ENCODE data around the gene ENTPD6. TPM values are rescaled to one million over a fixed set of nuclear protein-coding genes. Genes with fewer than 3 reads are reported as not detected.

The ENTPD6 gene
- polyA plus RNA-seq, 1 donor from 2014 or later, result 143 TPM

GRCh38 chr20:25209911-25210310 lies 14.4 kb downstream of the ENTPD6 start:
- H3F3A ChIP-seq (ENCODE audit: insufficient read depth, low read length, poor library complexity, severe bottlenecking), result no peaks in the 10 kb centered on the region
- TF ChIP-seq EZH2 (IDR thresholded peaks at IDR 0.05; ENCODE audit: borderline replicate concordance, insufficient read depth, low read length, poor library complexity, severe bottlenecking) (no peak), RAD21 (conservative IDR thresholded peaks at IDR 0.05) (no peak), SMC3 (conservative IDR thresholded peaks at IDR 0.05; ENCODE audit: poor library complexity) (no peak), TAF1 (IDR thresholded peaks at IDR 0.05; ENCODE audit: low read depth) (no peak), POLR2AphosphoS5 (IDR thresholded peaks at IDR 0.05) (no peak), EP300 (conservative IDR thresholded peaks at IDR 0.05; ENCODE audit: poor library complexity, severe bottlenecking) (no peak)
- TF ChIP-seq, protein P1, sequence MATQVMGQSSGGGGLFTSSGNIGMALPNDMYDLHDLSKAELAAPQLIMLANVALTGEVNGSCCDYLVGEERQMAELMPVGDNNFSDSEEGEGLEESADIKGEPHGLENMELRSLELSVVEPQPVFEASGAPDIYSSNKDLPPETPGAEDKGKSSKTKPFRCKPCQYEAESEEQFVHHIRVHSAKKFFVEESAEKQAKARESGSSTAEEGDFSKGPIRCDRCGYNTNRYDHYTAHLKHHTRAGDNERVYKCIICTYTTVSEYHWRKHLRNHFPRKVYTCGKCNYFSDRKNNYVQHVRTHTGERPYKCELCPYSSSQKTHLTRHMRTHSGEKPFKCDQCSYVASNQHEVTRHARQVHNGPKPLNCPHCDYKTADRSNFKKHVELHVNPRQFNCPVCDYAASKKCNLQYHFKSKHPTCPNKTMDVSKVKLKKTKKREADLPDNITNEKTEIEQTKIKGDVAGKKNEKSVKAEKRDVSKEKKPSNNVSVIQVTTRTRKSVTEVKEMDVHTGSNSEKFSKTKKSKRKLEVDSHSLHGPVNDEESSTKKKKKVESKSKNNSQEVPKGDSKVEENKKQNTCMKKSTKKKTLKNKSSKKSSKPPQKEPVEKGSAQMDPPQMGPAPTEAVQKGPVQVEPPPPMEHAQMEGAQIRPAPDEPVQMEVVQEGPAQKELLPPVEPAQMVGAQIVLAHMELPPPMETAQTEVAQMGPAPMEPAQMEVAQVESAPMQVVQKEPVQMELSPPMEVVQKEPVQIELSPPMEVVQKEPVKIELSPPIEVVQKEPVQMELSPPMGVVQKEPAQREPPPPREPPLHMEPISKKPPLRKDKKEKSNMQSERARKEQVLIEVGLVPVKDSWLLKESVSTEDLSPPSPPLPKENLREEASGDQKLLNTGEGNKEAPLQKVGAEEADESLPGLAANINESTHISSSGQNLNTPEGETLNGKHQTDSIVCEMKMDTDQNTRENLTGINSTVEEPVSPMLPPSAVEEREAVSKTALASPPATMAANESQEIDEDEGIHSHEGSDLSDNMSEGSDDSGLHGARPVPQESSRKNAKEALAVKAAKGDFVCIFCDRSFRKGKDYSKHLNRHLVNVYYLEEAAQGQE (IDR thresholded peaks at IDR 0.05; ENCODE audit: borderline replicate concordance), result no peak
- TF ChIP-seq, protein P2, sequence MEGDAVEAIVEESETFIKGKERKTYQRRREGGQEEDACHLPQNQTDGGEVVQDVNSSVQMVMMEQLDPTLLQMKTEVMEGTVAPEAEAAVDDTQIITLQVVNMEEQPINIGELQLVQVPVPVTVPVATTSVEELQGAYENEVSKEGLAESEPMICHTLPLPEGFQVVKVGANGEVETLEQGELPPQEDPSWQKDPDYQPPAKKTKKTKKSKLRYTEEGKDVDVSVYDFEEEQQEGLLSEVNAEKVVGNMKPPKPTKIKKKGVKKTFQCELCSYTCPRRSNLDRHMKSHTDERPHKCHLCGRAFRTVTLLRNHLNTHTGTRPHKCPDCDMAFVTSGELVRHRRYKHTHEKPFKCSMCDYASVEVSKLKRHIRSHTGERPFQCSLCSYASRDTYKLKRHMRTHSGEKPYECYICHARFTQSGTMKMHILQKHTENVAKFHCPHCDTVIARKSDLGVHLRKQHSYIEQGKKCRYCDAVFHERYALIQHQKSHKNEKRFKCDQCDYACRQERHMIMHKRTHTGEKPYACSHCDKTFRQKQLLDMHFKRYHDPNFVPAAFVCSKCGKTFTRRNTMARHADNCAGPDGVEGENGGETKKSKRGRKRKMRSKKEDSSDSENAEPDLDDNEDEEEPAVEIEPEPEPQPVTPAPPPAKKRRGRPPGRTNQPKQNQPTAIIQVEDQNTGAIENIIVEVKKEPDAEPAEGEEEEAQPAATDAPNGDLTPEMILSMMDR (IDR thresholded peaks at IDR 0.05; ENCODE audit: poor library complexity, severe bottlenecking), result no peak

GRCh38 chr20:25211273-25211672 lies 15.8 kb downstream of the ENTPD6 start:
- no peak overlapping the region for H3K9ac ChIP-seq (ENCODE audit: low read length)
- no peaks in the 10 kb centered on the region for H3K9me3 ChIP-seq (ENCODE audit: low read length)
- no peak overlapping the region for H3K27ac ChIP-seq (ENCODE audit: low read length)
- H3K9me2 ChIP-seq (ENCODE audit: insufficient read depth, low read length), result no peaks in the 10 kb centered on the region
- no peaks in the 10 kb centered on the region for H3K79me2 ChIP-seq (replicated peaks; ENCODE audit: insufficient read depth, low read length)
- H3K27me3 ChIP-seq (ENCODE audit: insufficient read depth, low read depth, low read length), result no peaks in the 10 kb centered on the region
- no peak overlapping the region for H3K4me3 ChIP-seq (ENCODE audit: low read length)
- H3K4me2 ChIP-seq (ENCODE audit: low read length), result no peak overlapping the region
- TF ChIP-seq, protein P1 (IDR thresholded peaks at IDR 0.05; ENCODE audit: borderline replicate concordance), result no peak
- TF ChIP-seq EZH2 (IDR thresholded peaks at IDR 0.05; ENCODE audit: borderline replicate concordance, insufficient read depth, low read length, poor library complexity, severe bottlenecking) (no peak), POLR2AphosphoS5 (IDR thresholded peaks at IDR 0.05) (no peak), EP300 (conservative IDR thresholded peaks at IDR 0.05; ENCODE audit: poor library complexity, severe bottlenecking) (no peak), TAF1 (IDR thresholded peaks at IDR 0.05; ENCODE audit: low read depth) (no peak), RAD21 (conservative IDR thresholded peaks at IDR 0.05) (no peak), MXI1 (conservative IDR thresholded peaks at IDR 0.05; ENCODE audit: poor library complexity, severe bottlenecking) (no peak), SMC3 (conservative IDR thresholded peaks at IDR 0.05; ENCODE audit: poor library complexity) (no peak)
- TF ChIP-seq, protein P2 (IDR thresholded peaks at IDR 0.05; ENCODE audit: poor library complexity, severe bottlenecking), result no peak
- H3F3A ChIP-seq (ENCODE audit: insufficient read depth, low read length, poor library complexity, severe bottlenecking), result no peaks in the 10 kb centered on the region
- no peaks in the 10 kb centered on the region for H4K20me1 ChIP-seq (ENCODE audit: insufficient read depth)
- H2AFZ ChIP-seq (ENCODE audit: low read depth, low read length), result no peak overlapping the region
- no peaks in the 10 kb centered on the region for H3K36me3 ChIP-seq (ENCODE audit: insufficient read depth, low read length)

More at GRCh38 chr20:25209911-25210310, 14.4 kb downstream of the ENTPD6 start:
- Histone ChIP-seq H3K27ac (ENCODE audit: low read length) (no peak overlapping the region), H3K4me2 (ENCODE audit: low read length) (no peak overlapping the region), H3K27me3 (ENCODE audit: insufficient read depth, low read depth, low read length) (no peaks in the 10 kb centered on the region), H4K20me1 (ENCODE audit: insufficient read depth) (no peaks in the 10 kb centered on the region), H3K79me2 (replicated peaks; ENCODE audit: insufficient read depth, low read length) (no peaks in the 10 kb centered on the region), H3K4me3 (ENCODE audit: low read length) (no peak overlapping the region), H3K9me2 (ENCODE audit: insufficient read depth, low read length) (no peaks in the 10 kb centered on the region), H3K9ac (ENCODE audit: low read length) (no peak overlapping the region), H3K9me3 (ENCODE audit: low read length) (no peaks in the 10 kb centered on the region), H2AFZ (ENCODE audit: low read depth, low read length) (no peak overlapping the region), H3K36me3 (ENCODE audit: insufficient read depth, low read length) (no peaks in the 10 kb centered on the region)
